CD4-positive, alpha-beta T cell treated with Interleukin-15 for 1 hour (primary cell): ENCODE measurements around the gene WDR62.

Experiments used
- DNase-seq: peaks from one replicate; pipeline ENCODE4 v3.0.0-alpha.2; 2020

The WDR62 gene

DNA sequence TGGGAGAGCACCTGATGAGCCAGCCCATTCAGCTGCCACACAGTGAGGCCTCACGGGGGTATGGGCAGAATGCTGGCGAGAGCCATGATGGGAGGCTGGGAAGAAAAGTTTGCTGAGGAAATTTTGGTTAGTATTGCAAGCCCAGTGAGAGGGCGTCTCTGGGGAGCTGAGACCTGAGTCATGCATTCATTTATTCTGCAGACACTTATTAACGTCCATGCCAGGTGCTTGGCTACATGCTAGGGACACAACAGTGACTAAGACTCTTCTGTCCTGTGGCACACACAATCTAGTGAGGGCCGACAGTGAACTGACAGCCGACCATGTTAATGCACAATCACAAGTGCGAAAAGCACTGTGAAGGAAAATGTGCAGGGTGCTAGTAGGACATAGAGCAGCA is 27.2 kb downstream of the WDR62 start:
- DNase-seq, result no peak

- DNase-seq, result no peak
Measured at GRCh38 chr19:36082916-36083315, 28.2 kb downstream of the WDR62 start.

GRCh38 chr19:36084231-36085009 is 29.7 kb downstream of the WDR62 start:
- no peak for DNase-seq

- DNase-seq, result no peak
Measured at GRCh38 chr19:36086326-36086725, 31.6 kb downstream of the WDR62 start.

GRCh38 chr19:36089847-36090246 is 35.1 kb downstream of the WDR62 start:
- no peak for DNase-seq

GRCh38 chr19:36090910-36091695 is 36.4 kb downstream of the WDR62 start:
- no peak for DNase-seq

DNA sequence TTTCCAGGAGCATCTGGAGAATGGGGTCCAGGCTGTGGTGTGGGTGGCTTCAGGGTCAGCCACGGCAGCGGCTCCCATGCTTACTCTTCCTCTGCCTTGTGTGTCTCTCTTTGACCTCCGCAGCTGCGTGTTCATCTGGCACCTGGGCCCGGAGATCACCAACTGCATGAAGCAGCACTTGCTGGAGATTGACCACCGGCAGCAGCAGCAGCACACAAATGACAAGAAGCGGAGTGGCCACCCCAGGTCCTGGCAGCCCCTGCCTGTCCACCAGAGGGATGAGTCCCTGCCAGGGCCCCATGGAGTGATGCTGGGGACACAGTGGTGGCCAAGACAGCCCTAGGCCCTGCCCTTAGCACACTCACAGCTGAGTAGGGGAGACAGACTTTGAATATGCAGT is 37.9 kb downstream of the WDR62 start:
- no peak for DNase-seq

- no peak for DNase-seq
Measured at GRCh38 chr19:36093146-36093662, 38.5 kb downstream of the WDR62 start.

- no peak for DNase-seq
Measured at GRCh38 chr19:36093687-36094086, 39.0 kb downstream of the WDR62 start.

GRCh38 chr19:36097036-36097435 is 42.3 kb downstream of the WDR62 start:
- DNase-seq, result no peak

- DNase-seq, result no peak
Measured at GRCh38 chr19:36099166-36099785, 44.6 kb downstream of the WDR62 start.

DNA sequence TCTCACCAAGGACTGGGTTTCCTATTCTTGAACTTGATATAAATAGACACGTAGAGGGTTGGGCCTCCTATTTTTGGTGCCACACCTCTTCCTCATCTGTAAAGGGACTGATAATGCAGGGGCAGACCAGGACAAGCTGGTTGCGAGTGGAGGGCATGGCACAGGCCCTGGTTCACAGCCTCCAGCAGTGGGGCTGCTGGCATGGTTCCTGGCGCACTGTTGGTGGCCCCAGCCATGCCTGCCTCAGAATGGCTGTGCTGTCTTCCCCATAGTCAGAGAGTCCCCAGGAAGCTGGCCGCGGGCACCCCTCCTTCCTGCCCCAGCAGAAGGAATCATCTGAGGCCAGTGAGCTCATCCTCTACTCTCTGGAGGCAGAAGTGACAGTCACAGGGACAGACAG is 45.8 kb downstream of the WDR62 start:
- DNase-seq, result no peak

DNA sequence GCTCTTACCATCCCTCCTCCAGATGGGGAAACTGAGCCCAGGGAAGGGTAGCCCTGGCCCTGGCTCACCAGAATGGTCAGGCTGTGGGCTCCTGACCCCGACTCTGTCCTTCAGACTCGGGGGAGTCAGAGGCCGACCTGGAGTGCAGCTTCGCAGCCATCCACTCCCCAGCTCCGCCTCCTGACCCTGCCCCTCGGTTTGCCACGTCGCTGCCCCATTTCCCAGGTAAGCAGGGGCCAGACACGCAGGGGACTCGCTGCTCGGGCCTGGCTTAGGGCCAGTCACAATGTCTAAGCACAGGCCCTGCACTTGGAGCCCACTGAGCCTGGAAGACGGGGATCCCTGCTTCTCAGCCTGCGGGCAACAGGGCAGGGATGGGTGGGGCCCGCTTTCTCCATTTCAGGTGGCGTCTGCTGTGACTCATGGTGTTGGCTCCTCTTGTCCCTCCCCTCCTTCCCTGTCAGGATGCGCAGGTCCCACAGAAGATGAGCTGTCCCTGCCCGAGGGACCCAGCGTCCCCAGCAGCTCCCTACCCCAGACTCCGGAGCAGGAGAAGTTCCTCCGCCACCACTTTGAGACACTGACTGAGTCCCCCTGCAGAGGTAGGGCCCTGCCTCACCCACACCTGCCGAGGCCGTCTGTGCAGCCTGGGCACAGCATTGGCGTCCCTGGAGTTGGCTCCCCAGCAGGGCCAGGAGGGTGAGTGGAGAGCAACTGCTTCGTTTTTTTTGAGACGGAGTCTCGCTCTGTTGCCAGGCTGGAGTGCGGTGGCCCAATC is 47.0 kb downstream of the WDR62 start:
- no peak for DNase-seq

DNA sequence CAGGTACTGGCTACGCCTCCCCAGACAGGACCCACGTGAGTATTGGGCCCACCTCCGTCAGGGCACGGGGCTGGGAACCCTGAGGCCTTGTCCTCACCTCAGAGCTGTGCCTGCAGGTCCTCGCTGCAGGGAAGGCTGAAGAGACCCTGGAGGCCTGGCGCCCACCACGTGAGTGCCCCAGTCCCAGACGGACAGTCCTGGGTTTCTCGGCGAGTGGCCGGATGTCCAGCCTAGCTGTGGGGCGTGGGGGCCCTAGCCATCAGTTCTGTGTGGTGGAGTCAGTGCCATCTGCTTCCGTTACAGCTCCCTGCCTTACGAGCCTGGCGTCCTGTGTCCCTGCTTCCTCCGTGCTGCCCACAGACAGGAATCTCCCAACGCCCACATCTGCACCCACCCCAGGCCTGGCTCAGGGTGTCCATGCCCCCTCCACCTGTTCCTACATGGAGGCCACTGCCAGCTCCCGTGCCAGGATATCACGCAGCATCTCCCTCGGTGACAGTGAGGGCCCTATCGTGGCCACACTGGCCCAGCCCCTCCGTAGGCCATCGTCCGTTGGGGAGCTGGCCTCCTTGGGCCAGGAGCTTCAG is 48.4 kb downstream of the WDR62 start:
- DNase-seq, result no peak

DNA sequence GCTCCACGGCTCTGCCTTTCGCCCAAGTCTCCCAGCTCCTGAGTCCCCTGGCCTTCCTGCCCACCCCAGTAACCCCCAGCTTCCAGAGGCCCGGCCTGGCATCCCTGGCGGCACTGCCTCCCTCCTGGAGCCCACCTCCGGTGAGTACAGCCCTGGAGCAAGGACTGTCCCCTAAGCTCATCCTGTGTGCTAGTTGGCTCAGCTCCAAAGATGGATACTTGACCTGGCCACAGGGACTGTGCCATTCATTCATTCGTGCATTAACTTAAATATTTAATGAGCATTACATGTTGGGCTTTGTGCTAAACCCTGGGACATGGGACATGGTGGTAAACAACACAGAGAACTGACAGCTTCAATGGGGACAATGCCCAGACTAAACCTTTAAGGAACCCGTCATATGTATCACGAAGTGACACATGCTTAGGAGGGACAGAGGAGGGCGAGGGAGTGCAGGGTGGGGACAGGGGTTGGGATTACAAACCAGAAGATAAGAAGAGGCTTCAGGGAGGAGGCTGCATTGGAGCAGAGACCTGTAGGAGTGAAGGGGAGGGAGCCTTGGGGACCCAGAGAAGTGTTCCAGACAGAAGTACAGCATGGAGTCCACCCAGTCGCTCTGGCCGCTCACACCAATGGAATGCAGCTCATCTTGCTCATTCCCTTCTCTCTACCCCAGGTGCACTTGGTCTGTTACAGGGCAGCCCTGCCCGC is 49.3 kb downstream of the WDR62 start:
- DNase-seq, result no peak

GRCh38 chr19:36106441-36106840 is 51.7 kb downstream of the WDR62 start:
- DNase-seq, result no peak

DNA sequence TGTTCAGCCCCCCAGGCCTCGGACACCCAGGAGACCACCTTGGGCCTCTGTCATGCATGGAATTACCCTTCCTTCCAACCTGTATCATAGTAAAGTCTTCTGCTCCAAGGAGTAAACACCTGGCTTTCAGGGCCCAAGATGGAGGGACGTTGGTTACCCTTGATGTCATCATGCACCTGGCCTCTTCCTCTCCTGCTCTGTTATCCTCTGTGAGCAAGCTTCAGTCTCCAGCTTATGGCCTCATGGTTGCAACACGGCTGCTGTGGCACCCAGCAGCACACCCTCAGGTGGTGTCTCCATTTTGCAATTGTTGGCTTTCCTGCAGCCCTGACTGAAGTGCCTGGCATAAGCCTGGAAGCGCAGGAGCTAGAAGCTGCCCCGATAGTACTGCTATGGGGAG is 52.3 kb downstream of the WDR62 start:
- DNase-seq, result no peak

- DNase-seq, result no peak
Measured at GRCh38 chr19:36108684-36109083, 54.0 kb downstream of the WDR62 start.

GRCh38 chr19:36110487-36111199 is 55.9 kb downstream of the WDR62 start, which contains the start of gene OVOL3:
OVOL3 (plus strand) TSS chr19:36111143; CDS start chr19:36111203, 60 bp downstream.
- no peak for DNase-seq

DNA sequence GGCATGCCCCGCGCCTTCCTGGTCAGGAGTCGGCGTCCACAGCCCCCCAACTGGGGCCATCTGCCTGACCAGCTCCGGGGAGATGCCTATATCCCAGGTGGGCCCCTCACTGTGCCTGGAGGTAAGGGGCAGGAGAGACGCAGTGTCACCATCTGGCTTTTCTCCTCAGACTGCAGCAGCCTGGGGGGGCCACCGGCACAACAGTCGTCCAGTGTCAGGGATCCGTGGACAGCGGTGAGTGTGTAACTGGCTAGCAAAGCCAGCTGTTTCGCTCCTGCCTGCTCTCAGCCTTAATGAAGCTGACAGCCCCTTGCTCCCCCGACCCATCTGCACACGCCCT is 56.5 kb downstream of the WDR62 start:
- DNase-seq, result no peak

GRCh38 chr19:36112678-36113077 is 58.0 kb downstream of the WDR62 start:
- DNase-seq, result no peak
